ENCODE results near the gene CNOT10.
"Not testable (repeated sequence)": the region's sequence is repeated elsewhere in the genome, so short reads cannot be mapped to it uniquely, and the experiment has no call there.

The CNOT10 gene

GRCh38 chr3:32684800-32685542, at the start of gene CNOT10:
CNOT10 (plus strand) TSS chr3:32685188; CDS start chr3:32685461, 273 bp downstream.
- peak; percentile 96 for DNase-seq (ENCODE audit: low read depth in 2 of 2)

GRCh38 chr3:32640939-32641338, 44.0 kb upstream of the CNOT10 start:
- no peak for DNase-seq (ENCODE audit: low read depth in 2 of 2)

DNA sequence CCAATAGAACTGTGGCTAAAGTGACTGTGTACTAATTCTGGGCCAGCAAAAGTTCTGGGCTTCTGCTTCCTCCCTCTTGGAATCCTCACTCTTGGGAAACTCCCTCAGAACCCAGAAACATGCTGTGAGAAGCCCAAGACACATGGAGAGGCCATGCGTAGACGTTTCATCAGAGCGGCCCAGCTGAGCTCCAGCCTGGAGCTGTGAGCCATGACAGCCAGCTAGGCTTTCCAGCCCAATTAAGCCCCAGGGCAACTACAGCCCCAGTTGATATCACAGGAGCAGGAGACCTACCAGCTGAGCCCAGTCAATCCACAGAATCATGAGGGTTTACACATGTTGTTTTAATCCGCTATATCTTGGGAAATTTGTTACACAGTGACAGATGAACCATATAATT, 43.6 kb upstream of the CNOT10 start:
- no peak for DNase-seq (ENCODE audit: low read depth in 2 of 2)

DNA sequence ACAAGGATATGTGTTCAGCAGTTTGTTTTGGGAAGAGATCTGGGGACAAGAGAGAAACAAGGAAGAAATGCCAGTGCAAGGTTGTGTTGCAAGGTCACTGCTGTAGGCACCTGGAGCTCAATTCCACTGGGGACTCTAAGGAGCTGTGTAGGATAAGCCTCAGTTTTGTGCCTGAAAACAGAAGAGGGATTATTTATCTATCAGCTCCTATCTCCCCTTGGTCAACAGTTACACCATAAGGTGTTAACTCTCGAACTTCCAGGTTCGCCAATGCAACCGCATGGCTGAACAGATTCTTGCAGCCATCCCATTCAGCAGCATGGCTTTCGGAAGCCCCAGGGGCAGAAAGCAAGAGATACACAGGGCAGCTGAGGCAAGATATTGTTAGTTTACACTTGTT, 41.6 kb upstream of the CNOT10 start:
- DNase-seq (ENCODE audit: low read depth in 2 of 2): no peak

- no peak for DNase-seq (ENCODE audit: low read depth in 2 of 2)
These were observed 41.2 kb upstream of the CNOT10 start for GRCh38 chr3:32643816-32644215.

- DNase-seq (ENCODE audit: low read depth in 2 of 2): no peak
These were observed 40.6 kb upstream of the CNOT10 start for GRCh38 chr3:32644380-32644779.

GRCh38 chr3:32646761-32647160, 38.2 kb upstream of the CNOT10 start:
- DNase-seq (ENCODE audit: low read depth in 2 of 2): no peak

DNA sequence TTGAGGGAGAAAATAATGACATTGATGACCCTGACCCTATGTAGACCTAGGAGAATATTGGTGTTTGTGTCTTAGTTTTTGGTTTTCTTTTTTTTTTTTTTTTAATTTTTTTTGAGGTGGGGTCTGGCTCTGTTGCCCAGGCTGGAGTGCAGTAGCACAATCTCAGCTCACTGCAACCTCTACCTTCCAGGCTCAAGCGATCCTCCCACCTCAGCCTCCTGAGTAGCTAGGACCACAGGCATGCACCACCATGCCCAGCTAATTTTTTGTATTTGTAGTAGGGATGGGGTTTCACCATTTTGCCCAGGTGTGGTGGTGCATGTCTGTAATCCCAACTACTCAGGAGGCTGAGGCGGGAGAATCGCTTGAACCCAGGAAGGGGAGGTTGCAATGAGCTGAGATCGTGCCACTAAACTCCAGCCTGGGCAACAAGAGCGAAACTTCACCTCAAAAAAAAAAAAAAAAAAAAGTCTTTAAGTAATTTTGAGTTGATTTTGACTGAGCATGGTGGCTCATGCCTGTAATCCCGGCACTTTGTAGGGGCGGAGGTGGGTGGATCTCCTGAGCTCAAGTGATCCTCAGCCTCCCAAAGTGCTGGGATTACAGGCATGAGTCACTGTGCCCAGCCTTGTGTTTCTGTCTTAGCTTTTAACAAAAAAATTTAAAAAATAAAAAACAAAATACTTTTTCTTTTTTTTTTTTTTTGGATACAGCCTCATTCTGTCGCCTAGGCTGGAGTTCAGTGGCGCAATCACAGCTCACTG, 32.5 kb upstream of the CNOT10 start:
- DNase-seq (ENCODE audit: low read depth in 2 of 2): not testable (repeated sequence)

GRCh38 chr3:32655167-32655566, 29.8 kb upstream of the CNOT10 start:
- no peak for DNase-seq (ENCODE audit: low read depth in 2 of 2)

- no peak for DNase-seq (ENCODE audit: low read depth in 2 of 2)
These were observed 24.4 kb upstream of the CNOT10 start for GRCh38 chr3:32660634-32661033.

- DNase-seq (ENCODE audit: low read depth in 2 of 2): no peak
These were observed 22.3 kb upstream of the CNOT10 start for GRCh38 chr3:32662647-32663046.

- DNase-seq (ENCODE audit: low read depth in 2 of 2): not testable (repeated sequence)
These were observed 20.3 kb upstream of the CNOT10 start for GRCh38 chr3:32664630-32665075.

DNA sequence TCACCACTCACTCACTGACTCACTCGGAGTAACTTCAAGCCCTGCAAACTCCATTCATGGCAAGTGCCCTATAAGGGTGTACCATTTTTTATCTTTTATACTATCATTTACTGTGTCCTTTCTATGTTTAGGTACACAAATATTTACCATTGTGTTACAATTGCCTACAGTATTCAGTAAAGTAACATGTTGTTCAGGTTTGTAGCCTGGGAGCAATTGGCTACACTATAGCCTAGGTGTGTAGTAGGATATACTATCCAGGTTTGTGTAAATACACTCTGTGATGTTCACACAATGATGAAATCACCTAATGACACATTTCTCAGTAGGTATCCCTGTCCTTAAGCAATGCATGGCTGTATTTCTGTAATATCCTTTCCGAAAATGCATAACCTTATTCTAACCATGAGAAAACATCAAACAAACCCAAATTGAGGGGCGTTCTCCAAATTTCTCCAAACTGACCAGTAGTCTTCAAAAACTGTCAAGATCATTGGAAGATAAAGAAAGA, 17.9 kb upstream of the CNOT10 start:
- DNase-seq (ENCODE audit: low read depth in 2 of 2): no peak

GRCh38 chr3:32669226-32669625, 15.8 kb upstream of the CNOT10 start:
- not testable (repeated sequence) for DNase-seq (ENCODE audit: low read depth in 2 of 2)

GRCh38 chr3:32673730-32674129, 11.3 kb upstream of the CNOT10 start:
- DNase-seq (ENCODE audit: low read depth in 2 of 2): not testable (repeated sequence)

- no peak for DNase-seq (ENCODE audit: low read depth in 2 of 2)
These were observed 9.8 kb upstream of the CNOT10 start for GRCh38 chr3:32675164-32675563.

- DNase-seq (ENCODE audit: low read depth in 2 of 2): no peak
These were observed 9.3 kb upstream of the CNOT10 start for GRCh38 chr3:32675650-32676049.

- DNase-seq (ENCODE audit: low read depth in 2 of 2): no peak
These were observed 3.2 kb upstream of the CNOT10 start for GRCh38 chr3:32681811-32682210.

GRCh38 chr3:32684029-32684799, 774 bp upstream of the CNOT10 start:
- no peak for DNase-seq (ENCODE audit: low read depth in 2 of 2)

DNA sequence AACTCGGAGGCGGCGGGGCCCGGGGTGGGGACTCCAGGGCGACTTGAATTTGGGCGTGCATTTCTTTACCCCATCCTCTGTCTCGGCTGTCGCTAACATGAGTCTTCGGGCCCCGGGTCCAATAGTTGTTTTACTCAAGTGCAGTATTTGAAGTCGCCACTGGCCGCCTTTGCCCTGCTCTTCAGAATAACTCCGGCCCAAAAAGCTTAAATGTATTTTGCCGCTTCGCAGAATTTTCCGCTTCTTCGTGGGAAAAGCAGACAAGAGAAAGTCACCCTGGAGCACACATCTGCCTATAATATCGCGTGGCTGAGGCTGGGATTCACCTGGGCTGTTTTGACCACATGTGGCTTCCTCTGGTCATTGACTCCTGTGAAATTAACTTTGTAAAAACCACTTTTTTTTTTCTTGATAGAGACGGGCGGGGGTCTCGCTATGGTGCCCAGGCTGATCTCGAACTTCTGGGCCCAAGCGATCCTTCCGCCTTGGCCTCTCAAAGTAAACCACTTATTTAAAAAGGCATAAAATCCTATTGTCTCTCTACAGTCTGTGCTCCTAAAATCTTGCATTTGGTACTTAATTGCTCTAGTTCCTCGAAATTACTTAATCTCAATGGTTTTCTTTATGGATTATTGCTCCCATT, 676 bp downstream of the CNOT10 start:
- DNase-seq (ENCODE audit: low read depth in 2 of 2): no peak

- no peak for DNase-seq (ENCODE audit: low read depth in 2 of 2)
These were observed 1.7 kb downstream of the CNOT10 start for GRCh38 chr3:32686713-32687112.

DNA sequence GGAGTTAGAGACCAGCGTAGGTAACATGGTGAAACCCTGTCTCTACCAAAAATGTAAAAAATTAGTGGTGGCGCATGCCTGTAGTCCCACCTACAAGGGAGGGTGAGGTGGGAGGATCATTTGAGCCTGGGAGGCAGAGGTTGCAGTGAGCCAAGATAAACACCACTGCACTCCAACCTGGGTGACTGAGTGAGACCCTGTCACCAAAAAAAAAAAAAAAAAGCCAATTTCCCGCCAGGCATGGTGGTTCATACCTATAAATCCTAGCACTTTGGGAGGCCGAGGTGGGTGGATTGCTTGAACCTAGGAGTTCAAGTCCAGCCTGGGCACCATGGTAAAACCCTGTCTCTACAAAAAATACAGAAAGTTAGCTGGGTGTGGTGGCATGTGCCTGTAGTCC, 6.9 kb downstream of the CNOT10 start:
- DNase-seq (ENCODE audit: low read depth in 2 of 2): no peak

All from stimulated activated CD8-positive, alpha-beta memory T cell treated with anti-CD3 and anti-CD28 coated beads, Interleukin-15, amount 100 ng/mL, for 48 hours (primary cell).